Activated naive CD4-positive, alpha-beta T cell treated with anti-CD3 and anti-CD28 coated beads, Interleukin-2, amount 50 U/mL, for 24 hours (primary cell): Measurements from ENCODE around the gene ZNF503.

ENCODE experiments used
- H3K27ac Mint-ChIP-seq: one replicate; pipeline ENCODE4 v1.8.0; 2021; ENCODE audit warnings: mild to moderate bottlenecking, mixed read lengths
- H3K27me3 Mint-ChIP-seq: one replicate; pipeline ENCODE4 v1.8.0; 2021; ENCODE audit warnings: mixed read lengths
- H3K36me3 Mint-ChIP-seq: one replicate; pipeline ENCODE4 v1.8.0; 2021; ENCODE audit warnings: mixed read lengths
- H3K4me1 Mint-ChIP-seq: one replicate; pipeline ENCODE4 v1.8.0; 2021; ENCODE audit warnings: mixed read lengths
- H3K4me3 Mint-ChIP-seq: one replicate; pipeline ENCODE4 v1.8.0; 2021; ENCODE audit warnings: mild to moderate bottlenecking, mixed read lengths
- H3K9me3 Mint-ChIP-seq: one replicate; pipeline ENCODE4 v1.8.0; 2021; ENCODE audit warnings: mixed read lengths

ZNF503 gene

GRCh38 chr10:75401569-75402485, at the start of gene ZNF503:
Gene ZNF503, minus strand, starts transcription at chr10:75401764. Its CDS starts 345 bp downstream, at chr10:75401419.
- Mint-ChIP-seq H3K36me3 (no peaks in the 10 kb centered on the region), H3K27ac (no peak within 1 kb of the TSS), H3K4me1 (peaks cover 31% of the 10 kb centered on the region)

GRCh38 chr10:75450644-75451640, 49.4 kb upstream of the ZNF503 start:
- Mint-ChIP-seq H3K27me3 (peaks cover 15% of the 10 kb centered on the region), H3K4me1 (no peaks in the 10 kb centered on the region), H3K4me3 (no peak overlapping the region), H3K27ac (no peak overlapping the region), H3K9me3 (peaks cover 8% of the 10 kb centered on the region), H3K36me3 (no peaks in the 10 kb centered on the region)

More at GRCh38 chr10:75401569-75402485, at the start of gene ZNF503:
- H3K27me3 Mint-ChIP-seq: peaks cover 40% of the 10 kb centered on the region
- peak within 1 kb of the TSS; percentile 84 for H3K4me3 Mint-ChIP-seq
- no peaks in the 10 kb centered on the region for H3K9me3 Mint-ChIP-seq

- Mint-ChIP-seq H3K27me3 (peaks cover 15% of the 10 kb centered on the region), H3K4me3 (no peak overlapping the region), H3K9me3 (peaks cover 8% of the 10 kb centered on the region), H3K4me1 (no peaks in the 10 kb centered on the region), H3K36me3 (no peaks in the 10 kb centered on the region), H3K27ac (no peak overlapping the region)
These were observed 48.5 kb upstream of the ZNF503 start for GRCh38 chr10:75450075-75450445.

GRCh38 chr10:75449382-75450074, 48.0 kb upstream of the ZNF503 start:
- Mint-ChIP-seq H3K4me1 (no peaks in the 10 kb centered on the region), H3K9me3 (peaks cover 8% of the 10 kb centered on the region), H3K36me3 (no peaks in the 10 kb centered on the region), H3K4me3 (no peak overlapping the region), H3K27ac (no peak overlapping the region), H3K27me3 (peaks cover 15% of the 10 kb centered on the region)

- H3K9me3 Mint-ChIP-seq: peaks cover 17% of the 10 kb centered on the region
- H3K4me3 Mint-ChIP-seq: no peak overlapping the region
- H3K4me1 Mint-ChIP-seq: no peaks in the 10 kb centered on the region
- peaks cover 6% of the 10 kb centered on the region for H3K36me3 Mint-ChIP-seq
- H3K27ac Mint-ChIP-seq: no peak overlapping the region
- H3K27me3 Mint-ChIP-seq: peaks cover 16% of the 10 kb centered on the region
These were observed 46.6 kb upstream of the ZNF503 start for GRCh38 chr10:75448166-75448565.

GRCh38 chr10:75446508-75446907, 44.9 kb upstream of the ZNF503 start:
- H3K36me3 Mint-ChIP-seq: peaks cover 7% of the 10 kb centered on the region
- peaks cover 17% of the 10 kb centered on the region for H3K9me3 Mint-ChIP-seq
- H3K4me3 Mint-ChIP-seq: no peak overlapping the region
- no peaks in the 10 kb centered on the region for H3K4me1 Mint-ChIP-seq
- H3K27me3 Mint-ChIP-seq: peaks cover 20% of the 10 kb centered on the region
- H3K27ac Mint-ChIP-seq: no peak overlapping the region

GRCh38 chr10:75444781-75445386, 43.3 kb upstream of the ZNF503 start:
- H3K27me3 Mint-ChIP-seq: peaks cover 18% of the 10 kb centered on the region
- peaks cover 17% of the 10 kb centered on the region for H3K9me3 Mint-ChIP-seq
- H3K27ac Mint-ChIP-seq: no peak overlapping the region
- H3K4me1 Mint-ChIP-seq: no peaks in the 10 kb centered on the region
- no peak overlapping the region for H3K4me3 Mint-ChIP-seq
- H3K36me3 Mint-ChIP-seq: peaks cover 7% of the 10 kb centered on the region

GRCh38 chr10:75443362-75443761, 41.8 kb upstream of the ZNF503 start:
- no peak overlapping the region for H3K4me3 Mint-ChIP-seq

GRCh38 chr10:75441682-75442081, 40.1 kb upstream of the ZNF503 start:
- H3K27me3 Mint-ChIP-seq: peaks cover 12% of the 10 kb centered on the region
- no peaks in the 10 kb centered on the region for H3K4me1 Mint-ChIP-seq
- H3K4me3 Mint-ChIP-seq: no peak overlapping the region
- peaks cover 13% of the 10 kb centered on the region for H3K9me3 Mint-ChIP-seq
- no peak overlapping the region for H3K27ac Mint-ChIP-seq
- H3K36me3 Mint-ChIP-seq: peaks cover 7% of the 10 kb centered on the region

More at GRCh38 chr10:75443362-75443761, 41.8 kb upstream of the ZNF503 start:
- peaks cover 17% of the 10 kb centered on the region for H3K9me3 Mint-ChIP-seq
- H3K36me3 Mint-ChIP-seq: peaks cover 7% of the 10 kb centered on the region
- H3K27ac Mint-ChIP-seq: no peak overlapping the region
- H3K27me3 Mint-ChIP-seq: peaks cover 16% of the 10 kb centered on the region
- H3K4me1 Mint-ChIP-seq: no peaks in the 10 kb centered on the region

- no peak overlapping the region for H3K27ac Mint-ChIP-seq
- peaks cover 9% of the 10 kb centered on the region for H3K9me3 Mint-ChIP-seq
- no peaks in the 10 kb centered on the region for H3K4me1 Mint-ChIP-seq
- H3K36me3 Mint-ChIP-seq: peaks cover 7% of the 10 kb centered on the region
- H3K27me3 Mint-ChIP-seq: peaks cover 11% of the 10 kb centered on the region
- no peak overlapping the region for H3K4me3 Mint-ChIP-seq
These were observed 39.6 kb upstream of the ZNF503 start for GRCh38 chr10:75441196-75441595.

GRCh38 chr10:75440271-75440793, 38.8 kb upstream of the ZNF503 start:
- H3K36me3 Mint-ChIP-seq: peaks cover 7% of the 10 kb centered on the region
- H3K4me1 Mint-ChIP-seq: no peaks in the 10 kb centered on the region
- peaks cover 8% of the 10 kb centered on the region for H3K9me3 Mint-ChIP-seq
- peaks cover 13% of the 10 kb centered on the region for H3K27me3 Mint-ChIP-seq
- H3K4me3 Mint-ChIP-seq: no peak overlapping the region
- no peak overlapping the region for H3K27ac Mint-ChIP-seq

GRCh38 chr10:75439811-75440210, 38.2 kb upstream of the ZNF503 start:
- peaks cover 17% of the 10 kb centered on the region for H3K27me3 Mint-ChIP-seq
- H3K4me3 Mint-ChIP-seq: no peak overlapping the region
- peaks cover 8% of the 10 kb centered on the region for H3K9me3 Mint-ChIP-seq
- H3K36me3 Mint-ChIP-seq: peaks cover 7% of the 10 kb centered on the region
- no peak overlapping the region for H3K27ac Mint-ChIP-seq
- H3K4me1 Mint-ChIP-seq: no peaks in the 10 kb centered on the region

- Mint-ChIP-seq H3K27me3 (peaks cover 20% of the 10 kb centered on the region), H3K36me3 (peaks cover 2% of the 10 kb centered on the region), H3K9me3 (no peaks in the 10 kb centered on the region), H3K4me1 (no peaks in the 10 kb centered on the region), H3K27ac (no peak overlapping the region), H3K4me3 (no peak overlapping the region)
These were observed 36.7 kb upstream of the ZNF503 start for GRCh38 chr10:75438275-75438674.

- H3K4me1 Mint-ChIP-seq: no peaks in the 10 kb centered on the region
- no peaks in the 10 kb centered on the region for H3K9me3 Mint-ChIP-seq
- H3K27me3 Mint-ChIP-seq: peaks cover 22% of the 10 kb centered on the region
These were observed 36.1 kb upstream of the ZNF503 start for GRCh38 chr10:75437693-75438092.

More at GRCh38 chr10:75437693-75438092, 36.1 kb upstream of the ZNF503 start:
- Mint-ChIP-seq H3K36me3 (no peaks in the 10 kb centered on the region), H3K27ac (no peak overlapping the region), H3K4me3 (no peak overlapping the region)
